GM23338 (cell line): Measurements from ENCODE around the gene SLC6A3. TPM values are rescaled to one million over a fixed set of nuclear protein-coding genes. Genes with fewer than 3 reads are reported as not detected.

ENCODE experiments used
- ATAC-seq: fragments of 200-7000 bp; cut with Tn5 transposase; 3 replicates; pipeline ENCODE4 v1.9.1; 2020
- DNase-seq: peaks from one replicate; pipeline ENCODE4 v3.0.0-alpha.2; 2015; ENCODE audit warnings: low spot score
- H2AFZ ChIP-seq: fragments of 200-600 bp; sonication (generic); 2 replicates; pipeline ENCODE4 v1.8.0; 2016; ENCODE audit warnings: antibody characterized with exemption, mild to moderate bottlenecking, moderate library complexity
- H3F3A ChIP-seq: fragments of 200-600 bp; sonication (generic); replicated peaks from 2 replicates; pipeline ENCODE4 v1.8.0; 2017; ENCODE audit warnings: antibody characterized with exemption, mixed run types, low read depth
- H3K27ac ChIP-seq: fragments of 200-600 bp; sonication (generic); 2 replicates; pipeline ENCODE4 v1.6.1; 2016; ENCODE audit warnings: low read depth
- H3K27me3 ChIP-seq: fragments of 200-600 bp; sonication (generic); 2 replicates; pipeline ENCODE4 v1.8.0; 2016; ENCODE audit warnings: mild to moderate bottlenecking, mixed run types, moderate library complexity; ENCODE audit not compliant: insufficient read depth
- H3K36me3 ChIP-seq: fragments of 200-600 bp; sonication (generic); 2 replicates; pipeline ENCODE4 v1.8.0; 2016; ENCODE audit warnings: mild to moderate bottlenecking; ENCODE audit not compliant: insufficient read depth
- H3K4me1 ChIP-seq: fragments of 200-600 bp; sonication (generic); 2 replicates; pipeline ENCODE4 v1.8.0; 2016; ENCODE audit warnings: mild to moderate bottlenecking, moderate library complexity; ENCODE audit not compliant: insufficient read depth
- H3K4me2 ChIP-seq: fragments of 200-600 bp; sonication (generic); 2 replicates; pipeline ENCODE4 v1.7.1; 2017; ENCODE audit warnings: mixed run types
- H3K4me3 ChIP-seq: fragments of 200-600 bp; sonication (generic); 2 replicates; pipeline ENCODE4 v1.6.1; 2016; ENCODE audit warnings: mixed run types
- H3K79me2 ChIP-seq: fragments of 200-600 bp; sonication (generic); replicated peaks from 2 replicates; pipeline ENCODE4 v1.8.0; 2017; ENCODE audit warnings: mild to moderate bottlenecking; ENCODE audit not compliant: insufficient read depth
- H3K9me2 ChIP-seq: fragments of 200-600 bp; sonication (generic); 2 replicates; pipeline ENCODE4 v1.8.0; 2017; ENCODE audit not compliant: insufficient read depth
- H4K20me1 ChIP-seq: fragments of 200-600 bp; sonication (generic); replicated peaks from 2 replicates; pipeline ENCODE4 v1.8.0; 2017; ENCODE audit warnings: mild to moderate bottlenecking; ENCODE audit not compliant: insufficient read depth
- H3K27ac Mint-ChIP-seq: 2 replicates; pipeline ENCODE4 v1.8.0; 2020; ENCODE audit warnings: inconsistent platforms, mild to moderate bottlenecking, moderate library complexity, mixed read lengths
- H3K27me3 Mint-ChIP-seq: 3 replicates; pipeline ENCODE4 v1.8.0; 2022; ENCODE audit warnings: low read depth, mild to moderate bottlenecking, moderate library complexity, mixed read lengths, inconsistent platforms; ENCODE audit not compliant: insufficient read depth, poor library complexity
- H3K36me3 Mint-ChIP-seq: 3 replicates; pipeline ENCODE4 v1.8.0; 2021; ENCODE audit warnings: low read depth, mild to moderate bottlenecking, inconsistent platforms, moderate library complexity, mixed read lengths
- H3K4me1 Mint-ChIP-seq: 3 replicates; pipeline ENCODE4 v1.8.0; 2020; ENCODE audit warnings: mild to moderate bottlenecking, inconsistent platforms, mixed read lengths
- H3K4me3 Mint-ChIP-seq: 3 replicates; pipeline ENCODE4 v1.8.0; 2021; ENCODE audit warnings: moderate library complexity, mild to moderate bottlenecking, inconsistent platforms, mixed read lengths
- H3K9me3 Mint-ChIP-seq: 3 replicates; pipeline ENCODE4 v1.8.0; 2020; ENCODE audit warnings: moderate library complexity, mild to moderate bottlenecking, inconsistent platforms, mixed read lengths
- CREB1 ChIP-seq: fragments of 250-450 bp; sonication (Bioruptor Pico); IDR thresholded peaks from 2 replicates; pipeline ENCODE4 v1.5.0; 2020; ENCODE audit warnings: low read depth, mild to moderate bottlenecking, moderate library complexity
- EZH2 ChIP-seq: fragments of 200-600 bp; sonication (generic); IDR thresholded peaks from one replicate; pipeline ENCODE4 v1.8.0; 2017; ENCODE audit warnings: antibody characterized with exemption, mild to moderate bottlenecking, low read depth; ENCODE audit not compliant: unreplicated experiment
- EZH2phosphoT487 ChIP-seq: fragments of 200-600 bp; sonication (generic); IDR thresholded peaks from one replicate; pipeline ENCODE4 v1.8.1; 2018; ENCODE audit warnings: antibody characterized with exemption; ENCODE audit not compliant: unreplicated experiment
- JUNB ChIP-seq: IDR thresholded peaks from one replicate; pipeline ENCODE4 v1.6.1; 2016; ENCODE audit warnings: antibody characterized with exemption; ENCODE audit not compliant: unreplicated experiment
- NANOG ChIP-seq: IDR thresholded peaks from 2 replicates; pipeline ENCODE4 v1.6.1; 2016; ENCODE audit warnings: antibody characterized with exemption, borderline replicate concordance
- POLR2AphosphoS5 ChIP-seq: IDR thresholded peaks from 2 replicates; pipeline ENCODE4 v1.6.1; 2016; ENCODE audit warnings: antibody characterized with exemption, low read depth
- STAT1 ChIP-seq: IDR thresholded peaks from one replicate; pipeline ENCODE4 v1.6.1; 2016; ENCODE audit warnings: antibody characterized with exemption; ENCODE audit not compliant: unreplicated experiment
- ZNF114 ChIP-seq: fragments of 250-450 bp; sonication (Bioruptor Pico); IDR thresholded peaks from 2 replicates; pipeline ENCODE4 v1.5.0; 2020; ENCODE audit warnings: mild to moderate bottlenecking, moderate library complexity
- ZNF331 ChIP-seq: fragments of 250-450 bp; sonication (Bioruptor Pico); IDR thresholded peaks from 2 replicates; pipeline ENCODE4 v1.5.0; 2020; ENCODE audit warnings: low read depth, mild to moderate bottlenecking, moderate library complexity
- polyA plus RNA-seq: library from polyadenylated mRNA; unstranded; fragments of >200 nt; fragmentation: Nextera tagmentation; extraction: Ambion mirVana; gene quantifications from 2 replicates; pipeline ENCODE4 v1.2.1, GENCODE V29; 2016
- total RNA-seq: library from RNA; depleted of rRNA; stranded (reverse); fragments of >200 nt; shearing (Covaris generic); gene quantifications from 2 replicates; pipeline ENCODE4 v1.2.3, GENCODE V29; 2014
- TF ChIP-seq, protein P1 (sequence below): IDR thresholded peaks from one replicate; pipeline ENCODE4 v1.6.1; 2018; ENCODE audit warnings: antibody characterized with exemption; ENCODE audit not compliant: unreplicated experiment
- TF ChIP-seq, protein P2 (sequence below): IDR thresholded peaks from 2 replicates; pipeline ENCODE4 v1.6.1; 2016; ENCODE audit warnings: antibody characterized with exemption
- TF ChIP-seq, protein P3 (sequence below): fragments of 250-450 bp; sonication (Bioruptor Pico); IDR thresholded peaks from 2 replicates; pipeline ENCODE4 v1.5.0; 2020; ENCODE audit warnings: mild to moderate bottlenecking, moderate library complexity
- TF ChIP-seq, protein P4 (sequence below), 2 experiments: fragments of 200-600 bp in 1 of 2; sonication (generic) in 1 of 2; conservative IDR thresholded peaks; 2 replicates each; pipeline versions ENCODE4 v1.5.1 to v1.6.1; 2016 to 2017; ENCODE audit warnings: antibody characterized with exemption in 2 of 2, low read depth in 2 of 2, mild to moderate bottlenecking in 2 of 2, moderate library complexity in 1 of 2

SLC6A3 gene
- total and polyA plus RNA-seq, 2 experiments from 2014 or later = 0.76 to 1.0 TPM

DNA sequence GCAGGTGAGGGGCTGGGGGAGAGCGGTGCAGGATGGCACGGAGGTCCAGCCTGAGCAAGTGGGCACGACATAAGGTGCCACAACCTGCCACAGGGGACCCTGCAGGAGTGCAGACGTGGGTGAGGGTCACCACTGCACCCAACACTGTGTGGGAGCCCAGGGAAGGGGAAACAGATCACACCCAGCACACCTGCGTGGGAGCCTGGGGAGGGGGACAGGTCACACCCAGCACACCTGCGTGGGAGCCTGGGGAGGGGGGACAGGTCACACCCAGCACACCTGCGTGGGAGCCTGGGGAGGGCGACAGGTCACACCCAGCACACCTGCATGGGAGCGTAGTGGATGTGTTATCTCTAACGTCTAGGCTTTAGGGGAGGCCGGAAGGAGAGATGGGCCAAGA is 53.0 kb downstream of the SLC6A3 start:
- H3K4me1 ChIP-seq = no peaks in the 10 kb centered on the region
- peaks cover 10% of the 10 kb centered on the region; the same call in 1 of the 2 replicates for H3K27me3 ChIP-seq
- H3K27me3 Mint-ChIP-seq = peaks cover 8% of the 10 kb centered on the region
- H3K9me2 ChIP-seq = no peaks in the 10 kb centered on the region
- no peak overlapping the region for H3K4me3 ChIP-seq
- no peaks in the 10 kb centered on the region for H3K36me3 Mint-ChIP-seq
- no peak overlapping the region for H2AFZ ChIP-seq
- TF ChIP-seq, protein P1, sequence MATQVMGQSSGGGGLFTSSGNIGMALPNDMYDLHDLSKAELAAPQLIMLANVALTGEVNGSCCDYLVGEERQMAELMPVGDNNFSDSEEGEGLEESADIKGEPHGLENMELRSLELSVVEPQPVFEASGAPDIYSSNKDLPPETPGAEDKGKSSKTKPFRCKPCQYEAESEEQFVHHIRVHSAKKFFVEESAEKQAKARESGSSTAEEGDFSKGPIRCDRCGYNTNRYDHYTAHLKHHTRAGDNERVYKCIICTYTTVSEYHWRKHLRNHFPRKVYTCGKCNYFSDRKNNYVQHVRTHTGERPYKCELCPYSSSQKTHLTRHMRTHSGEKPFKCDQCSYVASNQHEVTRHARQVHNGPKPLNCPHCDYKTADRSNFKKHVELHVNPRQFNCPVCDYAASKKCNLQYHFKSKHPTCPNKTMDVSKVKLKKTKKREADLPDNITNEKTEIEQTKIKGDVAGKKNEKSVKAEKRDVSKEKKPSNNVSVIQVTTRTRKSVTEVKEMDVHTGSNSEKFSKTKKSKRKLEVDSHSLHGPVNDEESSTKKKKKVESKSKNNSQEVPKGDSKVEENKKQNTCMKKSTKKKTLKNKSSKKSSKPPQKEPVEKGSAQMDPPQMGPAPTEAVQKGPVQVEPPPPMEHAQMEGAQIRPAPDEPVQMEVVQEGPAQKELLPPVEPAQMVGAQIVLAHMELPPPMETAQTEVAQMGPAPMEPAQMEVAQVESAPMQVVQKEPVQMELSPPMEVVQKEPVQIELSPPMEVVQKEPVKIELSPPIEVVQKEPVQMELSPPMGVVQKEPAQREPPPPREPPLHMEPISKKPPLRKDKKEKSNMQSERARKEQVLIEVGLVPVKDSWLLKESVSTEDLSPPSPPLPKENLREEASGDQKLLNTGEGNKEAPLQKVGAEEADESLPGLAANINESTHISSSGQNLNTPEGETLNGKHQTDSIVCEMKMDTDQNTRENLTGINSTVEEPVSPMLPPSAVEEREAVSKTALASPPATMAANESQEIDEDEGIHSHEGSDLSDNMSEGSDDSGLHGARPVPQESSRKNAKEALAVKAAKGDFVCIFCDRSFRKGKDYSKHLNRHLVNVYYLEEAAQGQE = no peak
- TF ChIP-seq, protein P2, sequence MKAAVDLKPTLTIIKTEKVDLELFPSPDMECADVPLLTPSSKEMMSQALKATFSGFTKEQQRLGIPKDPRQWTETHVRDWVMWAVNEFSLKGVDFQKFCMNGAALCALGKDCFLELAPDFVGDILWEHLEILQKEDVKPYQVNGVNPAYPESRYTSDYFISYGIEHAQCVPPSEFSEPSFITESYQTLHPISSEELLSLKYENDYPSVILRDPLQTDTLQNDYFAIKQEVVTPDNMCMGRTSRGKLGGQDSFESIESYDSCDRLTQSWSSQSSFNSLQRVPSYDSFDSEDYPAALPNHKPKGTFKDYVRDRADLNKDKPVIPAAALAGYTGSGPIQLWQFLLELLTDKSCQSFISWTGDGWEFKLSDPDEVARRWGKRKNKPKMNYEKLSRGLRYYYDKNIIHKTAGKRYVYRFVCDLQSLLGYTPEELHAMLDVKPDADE = no peak
- TF ChIP-seq EZH2 = no peak
- no peak for TF ChIP-seq EZH2phosphoT487
- no peak for TF ChIP-seq ZNF114
- TF ChIP-seq JUNB = no peak
- TF ChIP-seq ZNF331 = no peak
- TF ChIP-seq POLR2AphosphoS5 = no peak
- no peak for TF ChIP-seq CREB1 (CRISPR knock-in tag)
- TF ChIP-seq, protein P3, sequence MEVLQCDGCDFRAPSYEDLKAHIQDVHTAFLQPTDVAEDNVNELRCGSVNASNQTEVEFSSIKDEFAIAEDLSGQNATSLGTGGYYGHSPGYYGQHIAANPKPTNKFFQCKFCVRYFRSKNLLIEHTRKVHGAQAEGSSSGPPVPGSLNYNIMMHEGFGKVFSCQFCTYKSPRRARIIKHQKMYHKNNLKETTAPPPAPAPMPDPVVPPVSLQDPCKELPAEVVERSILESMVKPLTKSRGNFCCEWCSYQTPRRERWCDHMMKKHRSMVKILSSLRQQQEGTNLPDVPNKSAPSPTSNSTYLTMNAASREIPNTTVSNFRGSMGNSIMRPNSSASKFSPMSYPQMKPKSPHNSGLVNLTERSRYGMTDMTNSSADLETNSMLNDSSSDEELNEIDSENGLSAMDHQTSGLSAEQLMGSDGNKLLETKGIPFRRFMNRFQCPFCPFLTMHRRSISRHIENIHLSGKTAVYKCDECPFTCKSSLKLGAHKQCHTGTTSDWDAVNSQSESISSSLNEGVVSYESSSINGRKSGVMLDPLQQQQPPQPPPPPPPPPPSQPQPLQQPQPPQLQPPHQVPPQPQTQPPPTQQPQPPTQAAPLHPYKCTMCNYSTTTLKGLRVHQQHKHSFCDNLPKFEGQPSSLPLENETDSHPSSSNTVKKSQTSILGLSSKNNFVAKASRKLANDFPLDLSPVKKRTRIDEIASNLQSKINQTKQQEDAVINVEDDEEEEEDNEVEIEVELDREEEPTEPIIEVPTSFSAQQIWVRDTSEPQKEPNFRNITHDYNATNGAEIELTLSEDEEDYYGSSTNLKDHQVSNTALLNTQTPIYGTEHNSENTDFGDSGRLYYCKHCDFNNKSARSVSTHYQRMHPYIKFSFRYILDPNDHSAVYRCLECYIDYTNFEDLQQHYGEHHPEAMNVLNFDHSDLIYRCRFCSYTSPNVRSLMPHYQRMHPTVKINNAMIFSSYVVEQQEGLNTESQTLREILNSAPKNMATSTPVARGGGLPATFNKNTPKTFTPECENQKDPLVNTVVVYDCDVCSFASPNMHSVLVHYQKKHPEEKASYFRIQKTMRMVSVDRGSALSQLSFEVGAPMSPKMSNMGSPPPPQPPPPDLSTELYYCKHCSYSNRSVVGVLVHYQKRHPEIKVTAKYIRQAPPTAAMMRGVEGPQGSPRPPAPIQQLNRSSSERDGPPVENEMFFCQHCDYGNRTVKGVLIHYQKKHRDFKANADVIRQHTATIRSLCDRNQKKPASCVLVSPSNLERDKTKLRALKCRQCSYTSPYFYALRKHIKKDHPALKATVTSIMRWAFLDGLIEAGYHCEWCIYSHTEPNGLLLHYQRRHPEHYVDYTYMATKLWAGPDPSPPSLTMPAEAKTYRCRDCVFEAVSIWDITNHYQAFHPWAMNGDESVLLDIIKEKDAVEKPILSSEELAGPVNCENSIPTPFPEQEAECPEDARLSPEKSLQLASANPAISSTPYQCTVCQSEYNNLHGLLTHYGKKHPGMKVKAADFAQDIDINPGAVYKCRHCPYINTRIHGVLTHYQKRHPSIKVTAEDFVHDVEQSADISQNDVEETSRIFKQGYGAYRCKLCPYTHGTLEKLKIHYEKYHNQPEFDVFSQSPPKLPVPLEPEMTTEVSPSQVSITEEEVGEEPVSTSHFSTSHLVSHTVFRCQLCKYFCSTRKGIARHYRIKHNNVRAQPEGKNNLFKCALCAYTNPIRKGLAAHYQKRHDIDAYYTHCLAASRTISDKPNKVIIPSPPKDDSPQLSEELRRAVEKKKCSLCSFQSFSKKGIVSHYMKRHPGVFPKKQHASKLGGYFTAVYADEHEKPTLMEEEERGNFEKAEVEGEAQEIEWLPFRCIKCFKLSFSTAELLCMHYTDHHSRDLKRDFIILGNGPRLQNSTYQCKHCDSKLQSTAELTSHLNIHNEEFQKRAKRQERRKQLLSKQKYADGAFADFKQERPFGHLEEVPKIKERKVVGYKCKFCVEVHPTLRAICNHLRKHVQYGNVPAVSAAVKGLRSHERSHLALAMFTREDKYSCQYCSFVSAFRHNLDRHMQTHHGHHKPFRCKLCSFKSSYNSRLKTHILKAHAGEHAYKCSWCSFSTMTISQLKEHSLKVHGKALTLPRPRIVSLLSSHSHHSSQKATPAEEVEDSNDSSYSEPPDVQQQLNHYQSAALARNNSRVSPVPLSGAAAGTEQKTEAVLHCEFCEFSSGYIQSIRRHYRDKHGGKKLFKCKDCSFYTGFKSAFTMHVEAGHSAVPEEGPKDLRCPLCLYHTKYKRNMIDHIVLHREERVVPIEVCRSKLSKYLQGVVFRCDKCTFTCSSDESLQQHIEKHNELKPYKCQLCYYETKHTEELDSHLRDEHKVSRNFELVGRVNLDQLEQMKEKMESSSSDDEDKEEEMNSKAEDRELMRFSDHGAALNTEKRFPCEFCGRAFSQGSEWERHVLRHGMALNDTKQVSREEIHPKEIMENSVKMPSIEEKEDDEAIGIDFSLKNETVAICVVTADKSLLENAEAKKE = no peak
- TF ChIP-seq, protein P4, sequence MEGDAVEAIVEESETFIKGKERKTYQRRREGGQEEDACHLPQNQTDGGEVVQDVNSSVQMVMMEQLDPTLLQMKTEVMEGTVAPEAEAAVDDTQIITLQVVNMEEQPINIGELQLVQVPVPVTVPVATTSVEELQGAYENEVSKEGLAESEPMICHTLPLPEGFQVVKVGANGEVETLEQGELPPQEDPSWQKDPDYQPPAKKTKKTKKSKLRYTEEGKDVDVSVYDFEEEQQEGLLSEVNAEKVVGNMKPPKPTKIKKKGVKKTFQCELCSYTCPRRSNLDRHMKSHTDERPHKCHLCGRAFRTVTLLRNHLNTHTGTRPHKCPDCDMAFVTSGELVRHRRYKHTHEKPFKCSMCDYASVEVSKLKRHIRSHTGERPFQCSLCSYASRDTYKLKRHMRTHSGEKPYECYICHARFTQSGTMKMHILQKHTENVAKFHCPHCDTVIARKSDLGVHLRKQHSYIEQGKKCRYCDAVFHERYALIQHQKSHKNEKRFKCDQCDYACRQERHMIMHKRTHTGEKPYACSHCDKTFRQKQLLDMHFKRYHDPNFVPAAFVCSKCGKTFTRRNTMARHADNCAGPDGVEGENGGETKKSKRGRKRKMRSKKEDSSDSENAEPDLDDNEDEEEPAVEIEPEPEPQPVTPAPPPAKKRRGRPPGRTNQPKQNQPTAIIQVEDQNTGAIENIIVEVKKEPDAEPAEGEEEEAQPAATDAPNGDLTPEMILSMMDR (conservative IDR thresholded peaks at IDR 0.05; ENCODE audit: low read depth in 2 of 2) = no peak
- TF ChIP-seq STAT1 = no peak
- no peak for TF ChIP-seq NANOG
- H3K27ac Mint-ChIP-seq = no peak overlapping the region
- H3K4me2 ChIP-seq = no peak overlapping the region
- H3K4me1 Mint-ChIP-seq = peaks cover 6% of the 10 kb centered on the region
- H3K9me3 Mint-ChIP-seq = no peaks in the 10 kb centered on the region
- no peaks in the 10 kb centered on the region for H3K36me3 ChIP-seq
- no peak for ATAC-seq
- no peaks in the 10 kb centered on the region for H4K20me1 ChIP-seq
- DNase-seq = no peak
- H3K27ac ChIP-seq = no peak overlapping the region
- H3K4me3 Mint-ChIP-seq = no peak overlapping the region
- H3K79me2 ChIP-seq = no peaks in the 10 kb centered on the region
- no peaks in the 10 kb centered on the region for H3F3A ChIP-seq
